Right lobe of liver (tissue), 4 donors: Measurements from ENCODE around the gene NVL.

Experiments used
- POLR2A ChIP-seq: fragments of 450-650 bp; IDR thresholded peaks from one replicate; pipeline ENCODE4 v1.6.1; 2017; ENCODE audit warnings: antibody characterized with exemption, mild to moderate bottlenecking
- TF ChIP-seq, protein P1 (sequence below), 4 donors: fragments of 200-600 bp in 3 of 4; fragments of 450-650 bp in 1 of 4; IDR thresholded peaks; one replicate each; pipeline versions ENCODE4 v1.5.1 to v1.8.0; 2016 to 2022; ENCODE audit warnings: antibody characterized with exemption in 4 of 4, mild to moderate bottlenecking in 2 of 4
- donor health status: DM: no; HTN: no; CAD: no.
- donor health status: DM: no; HTN: no; CAD: no.
- donor health status: DM: no; HTN: yes; CAD: no.

DNA sequence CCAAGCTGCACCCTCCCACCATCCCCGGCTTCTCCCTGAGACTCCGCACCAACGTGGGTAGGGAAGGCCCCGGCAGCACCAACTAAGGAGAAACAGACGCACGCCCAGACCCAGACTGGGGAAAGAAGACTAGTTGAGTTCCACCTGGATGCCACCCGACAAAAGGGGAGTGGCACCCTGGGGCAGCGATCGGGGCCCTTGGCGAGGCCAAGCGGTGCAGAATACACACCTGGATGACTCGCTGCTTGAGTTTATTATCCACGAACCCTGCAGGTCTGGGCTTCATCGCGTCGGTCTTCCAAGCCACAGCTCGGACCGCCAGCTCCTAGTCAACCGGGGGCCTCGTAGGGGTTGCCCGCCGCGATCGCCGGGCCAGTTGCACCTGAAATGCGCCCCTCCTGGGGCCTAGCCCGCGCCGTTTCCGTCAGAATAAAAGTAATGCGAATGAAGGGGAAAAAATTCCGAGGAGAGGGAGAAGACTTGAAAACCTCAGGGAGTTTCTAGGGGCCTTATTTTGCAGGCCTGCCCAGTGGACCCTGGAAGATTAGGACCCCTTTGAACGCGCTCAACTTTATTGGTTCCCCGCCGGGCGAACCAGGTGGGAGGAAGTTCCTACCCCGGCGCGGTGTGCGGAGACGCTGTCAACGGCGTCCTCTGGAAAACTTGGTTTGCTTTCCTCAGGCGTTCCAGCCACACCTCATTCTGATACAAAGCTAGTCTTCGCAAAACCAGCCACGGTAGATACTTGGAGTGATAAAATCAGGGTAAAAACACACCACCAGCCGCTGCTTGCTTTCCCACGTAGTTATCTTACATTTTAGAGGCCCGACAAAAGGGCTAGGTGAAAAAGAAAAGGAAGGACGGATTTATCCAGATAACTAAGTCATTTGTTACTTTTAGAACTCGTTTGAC, at the start of gene NVL:
- TF ChIP-seq POLR2A, result peak; percentile 59
- TF ChIP-seq, protein P1, sequence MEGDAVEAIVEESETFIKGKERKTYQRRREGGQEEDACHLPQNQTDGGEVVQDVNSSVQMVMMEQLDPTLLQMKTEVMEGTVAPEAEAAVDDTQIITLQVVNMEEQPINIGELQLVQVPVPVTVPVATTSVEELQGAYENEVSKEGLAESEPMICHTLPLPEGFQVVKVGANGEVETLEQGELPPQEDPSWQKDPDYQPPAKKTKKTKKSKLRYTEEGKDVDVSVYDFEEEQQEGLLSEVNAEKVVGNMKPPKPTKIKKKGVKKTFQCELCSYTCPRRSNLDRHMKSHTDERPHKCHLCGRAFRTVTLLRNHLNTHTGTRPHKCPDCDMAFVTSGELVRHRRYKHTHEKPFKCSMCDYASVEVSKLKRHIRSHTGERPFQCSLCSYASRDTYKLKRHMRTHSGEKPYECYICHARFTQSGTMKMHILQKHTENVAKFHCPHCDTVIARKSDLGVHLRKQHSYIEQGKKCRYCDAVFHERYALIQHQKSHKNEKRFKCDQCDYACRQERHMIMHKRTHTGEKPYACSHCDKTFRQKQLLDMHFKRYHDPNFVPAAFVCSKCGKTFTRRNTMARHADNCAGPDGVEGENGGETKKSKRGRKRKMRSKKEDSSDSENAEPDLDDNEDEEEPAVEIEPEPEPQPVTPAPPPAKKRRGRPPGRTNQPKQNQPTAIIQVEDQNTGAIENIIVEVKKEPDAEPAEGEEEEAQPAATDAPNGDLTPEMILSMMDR (IDR thresholded peaks at IDR 0.05), result no peak
